Vagina (tissue), 2 donors: ENCODE measurements around the gene CHST1. TPM values are rescaled to one million over a fixed set of nuclear protein-coding genes. Genes with fewer than 3 reads are reported as not detected.

Experiments
- DNase-seq, 2 donors: peaks; one replicate each; pipeline ENCODE4 v3.0.0-alpha.2; 2017; ENCODE audit errors: extremely low spot score in 2 of 2
- H3K27ac ChIP-seq: fragments of 200-600 bp; sonication (generic); one replicate; pipeline ENCODE4 v1.5.1; 2019
- H3K27me3 ChIP-seq: fragments of 200-600 bp; sonication (generic); one replicate; pipeline ENCODE4 v1.5.1; 2019
- H3K36me3 ChIP-seq, 2 donors: fragments of 200-600 bp; sonication (generic); one replicate each; pipeline ENCODE4 v1.5.1; 2017 to 2019
- H3K4me1 ChIP-seq: fragments of 200-600 bp; sonication (generic); one replicate; pipeline ENCODE4 v1.5.1; 2019
- H3K4me3 ChIP-seq, 2 donors: fragments of 200-600 bp; sonication (generic); 1 replicate in 1 of 2; 2 replicates in 1 of 2; pipeline ENCODE4 v1.5.1; 2016 to 2019
- H3K9me3 ChIP-seq: fragments of 200-600 bp; sonication (generic); one replicate; pipeline ENCODE4 v1.5.1; 2019
- POLR2A ChIP-seq, 2 donors: fragments of 450-650 bp; IDR thresholded peaks; one replicate each; pipeline ENCODE4 v1.6.1; 2017; ENCODE audit warnings: antibody characterized with exemption in 2 of 2, mild to moderate bottlenecking in 2 of 2, moderate library complexity in 2 of 2
- POLR2AphosphoS5 ChIP-seq, 2 donors: sonication (generic); formaldehyde crosslinking; IDR thresholded peaks; one replicate each; pipeline ENCODE4 v1.9.0; 2017; ENCODE audit warnings: antibody characterized with exemption in 2 of 2, mild to moderate bottlenecking in 2 of 2, low read depth in 1 of 2; ENCODE audit not compliant: insufficient read depth in 1 of 2
- intact Hi-C: fragments of 100-400 bp; cut with DNase I; formaldehyde crosslinking; loops from one replicate; pipeline ENCODE4 v1.15.1; 2023
- total RNA-seq: library from RNA; depleted of rRNA; stranded (reverse); fragments of >200 nt; gene quantifications from one replicate; pipeline ENCODE4 v1.2.3, GENCODE V29; 2016
- TF ChIP-seq, protein P1 (sequence below), 3 experiments: fragments of 450-650 bp in 2 of 3; fragments of 200-600 bp in 1 of 3; sonication (generic) in 1 of 3; IDR thresholded peaks; one replicate each; pipeline ENCODE4 v1.5.1; 2017 to 2019; ENCODE audit warnings: antibody characterized with exemption in 3 of 3, mild to moderate bottlenecking in 2 of 3, moderate library complexity in 2 of 3

The CHST1 gene
- total RNA-seq, 1 donor from 2014 or later, result 2.0 TPM

DNA sequence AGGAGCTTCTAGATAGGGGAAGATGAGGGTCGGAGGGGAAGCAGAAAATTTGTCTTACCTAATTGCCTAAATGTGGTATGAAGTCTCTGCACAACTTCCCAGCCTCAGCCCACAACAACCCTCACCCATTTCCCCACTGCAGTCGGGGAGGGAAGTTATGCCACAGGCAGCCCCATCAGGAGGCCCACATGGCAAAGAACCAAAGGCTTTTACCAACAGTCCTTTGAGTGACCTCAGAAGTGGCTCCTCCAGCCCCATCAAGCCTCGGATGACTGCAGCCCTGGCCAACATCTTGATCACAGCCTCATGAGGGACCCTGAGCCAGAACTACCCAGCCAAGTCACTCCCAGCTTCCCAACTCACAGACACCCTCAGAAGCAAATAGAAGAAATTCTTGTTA is 54.8 kb downstream of the CHST1 start:
- Histone ChIP-seq H3K9me3 (no peaks in the 10 kb centered on the region), H3K36me3 (no peaks in the 10 kb centered on the region), H3K4me3 (no peak overlapping the region), H3K4me1 (no peaks in the 10 kb centered on the region), H3K27ac (no peak overlapping the region), H3K27me3 (no peaks in the 10 kb centered on the region)
- TF ChIP-seq POLR2AphosphoS5 (IDR thresholded peaks at IDR 0.05; ENCODE audit: insufficient read depth in 1 of 2, low read depth in 1 of 2), result no peak
- TF ChIP-seq, protein P1, sequence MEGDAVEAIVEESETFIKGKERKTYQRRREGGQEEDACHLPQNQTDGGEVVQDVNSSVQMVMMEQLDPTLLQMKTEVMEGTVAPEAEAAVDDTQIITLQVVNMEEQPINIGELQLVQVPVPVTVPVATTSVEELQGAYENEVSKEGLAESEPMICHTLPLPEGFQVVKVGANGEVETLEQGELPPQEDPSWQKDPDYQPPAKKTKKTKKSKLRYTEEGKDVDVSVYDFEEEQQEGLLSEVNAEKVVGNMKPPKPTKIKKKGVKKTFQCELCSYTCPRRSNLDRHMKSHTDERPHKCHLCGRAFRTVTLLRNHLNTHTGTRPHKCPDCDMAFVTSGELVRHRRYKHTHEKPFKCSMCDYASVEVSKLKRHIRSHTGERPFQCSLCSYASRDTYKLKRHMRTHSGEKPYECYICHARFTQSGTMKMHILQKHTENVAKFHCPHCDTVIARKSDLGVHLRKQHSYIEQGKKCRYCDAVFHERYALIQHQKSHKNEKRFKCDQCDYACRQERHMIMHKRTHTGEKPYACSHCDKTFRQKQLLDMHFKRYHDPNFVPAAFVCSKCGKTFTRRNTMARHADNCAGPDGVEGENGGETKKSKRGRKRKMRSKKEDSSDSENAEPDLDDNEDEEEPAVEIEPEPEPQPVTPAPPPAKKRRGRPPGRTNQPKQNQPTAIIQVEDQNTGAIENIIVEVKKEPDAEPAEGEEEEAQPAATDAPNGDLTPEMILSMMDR (IDR thresholded peaks at IDR 0.05), result no peak
- TF ChIP-seq POLR2A (IDR thresholded peaks at IDR 0.05), result no peak
- peak; percentile 25 to 56 for DNase-seq
- intact Hi-C loops, result no loop called here

DNA sequence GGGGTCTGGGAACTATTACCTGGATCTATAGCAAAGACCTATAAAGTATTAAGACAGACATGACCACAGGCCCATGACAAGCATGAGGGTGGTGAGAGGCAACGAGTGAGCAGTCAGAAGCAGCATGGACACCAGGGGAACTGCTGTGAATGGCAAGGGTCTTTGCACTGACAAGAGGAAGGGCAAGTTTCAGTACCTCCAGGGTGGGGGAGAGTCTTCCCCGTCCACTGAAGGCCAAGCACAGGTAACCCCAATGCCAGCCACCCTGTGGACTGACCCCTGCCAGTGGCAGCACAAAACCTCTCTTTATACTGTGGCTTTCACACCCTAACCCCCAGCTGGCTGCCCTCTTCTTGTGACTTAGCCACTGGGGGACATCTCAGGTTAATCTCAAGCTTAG is 55.5 kb downstream of the CHST1 start:
- no peak for TF ChIP-seq POLR2AphosphoS5 (IDR thresholded peaks at IDR 0.05; ENCODE audit: insufficient read depth in 1 of 2, low read depth in 1 of 2)
- peak; percentile 56 to 72 for DNase-seq
- H3K36me3 ChIP-seq, result no peaks in the 10 kb centered on the region
- H3K4me1 ChIP-seq, result no peaks in the 10 kb centered on the region
- H3K4me3 ChIP-seq, result no peak overlapping the region
- no peaks in the 10 kb centered on the region for H3K27me3 ChIP-seq
- intact Hi-C loops, result no loop called here
- H3K9me3 ChIP-seq, result no peaks in the 10 kb centered on the region
- no peak overlapping the region for H3K27ac ChIP-seq

DNA sequence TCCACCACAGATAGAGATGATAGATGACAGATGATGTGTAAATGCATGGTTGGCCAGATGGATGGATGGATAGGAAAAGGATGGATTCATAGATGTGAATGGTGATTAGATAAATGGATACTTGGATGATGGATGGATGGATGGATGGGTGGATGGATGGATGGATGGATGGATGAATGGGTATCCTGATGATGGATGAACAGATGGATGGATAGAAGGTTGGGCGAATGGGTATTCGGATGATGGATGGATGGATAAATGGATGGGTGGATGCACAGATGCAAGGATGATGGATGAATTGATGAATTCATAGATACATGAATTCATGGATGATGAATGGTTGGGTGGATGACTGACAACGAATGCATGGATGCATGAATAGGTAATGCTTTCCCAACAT is 56.1 kb downstream of the CHST1 start:
- DNase-seq, result no peak
- intact Hi-C loops, result no loop called here
- no peak for TF ChIP-seq POLR2A (IDR thresholded peaks at IDR 0.05)
- TF ChIP-seq, protein P1 (IDR thresholded peaks at IDR 0.05), result no peak
- TF ChIP-seq POLR2AphosphoS5 (IDR thresholded peaks at IDR 0.05; ENCODE audit: insufficient read depth in 1 of 2, low read depth in 1 of 2), result no peak
- Histone ChIP-seq H3K4me3 (no peak overlapping the region), H3K27ac (no peak overlapping the region), H3K4me1 (no peaks in the 10 kb centered on the region), H3K36me3 (no peaks in the 10 kb centered on the region), H3K9me3 (no peaks in the 10 kb centered on the region), H3K27me3 (no peaks in the 10 kb centered on the region)

DNA sequence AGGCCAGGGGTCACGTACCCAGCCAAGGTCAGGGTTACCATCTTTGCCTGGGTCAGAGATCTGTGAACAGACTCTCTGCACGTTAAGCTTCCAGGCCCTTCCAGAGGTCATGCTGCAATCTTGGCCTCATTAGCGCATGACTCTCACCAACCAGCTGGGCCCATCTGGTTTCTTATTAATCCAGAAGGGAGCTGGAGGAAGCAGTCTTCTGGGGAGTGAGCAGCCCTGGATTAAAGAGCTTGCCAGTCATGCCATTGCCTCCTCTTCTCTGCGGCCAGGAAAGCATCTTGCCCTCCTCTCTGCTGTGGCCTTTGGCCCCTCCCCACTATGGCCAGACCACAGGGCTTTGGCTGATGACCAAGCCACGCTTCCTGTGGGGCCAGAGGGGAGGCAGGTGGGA is 57.4 kb downstream of the CHST1 start:
- intact Hi-C loops, result no loop called here

DNA sequence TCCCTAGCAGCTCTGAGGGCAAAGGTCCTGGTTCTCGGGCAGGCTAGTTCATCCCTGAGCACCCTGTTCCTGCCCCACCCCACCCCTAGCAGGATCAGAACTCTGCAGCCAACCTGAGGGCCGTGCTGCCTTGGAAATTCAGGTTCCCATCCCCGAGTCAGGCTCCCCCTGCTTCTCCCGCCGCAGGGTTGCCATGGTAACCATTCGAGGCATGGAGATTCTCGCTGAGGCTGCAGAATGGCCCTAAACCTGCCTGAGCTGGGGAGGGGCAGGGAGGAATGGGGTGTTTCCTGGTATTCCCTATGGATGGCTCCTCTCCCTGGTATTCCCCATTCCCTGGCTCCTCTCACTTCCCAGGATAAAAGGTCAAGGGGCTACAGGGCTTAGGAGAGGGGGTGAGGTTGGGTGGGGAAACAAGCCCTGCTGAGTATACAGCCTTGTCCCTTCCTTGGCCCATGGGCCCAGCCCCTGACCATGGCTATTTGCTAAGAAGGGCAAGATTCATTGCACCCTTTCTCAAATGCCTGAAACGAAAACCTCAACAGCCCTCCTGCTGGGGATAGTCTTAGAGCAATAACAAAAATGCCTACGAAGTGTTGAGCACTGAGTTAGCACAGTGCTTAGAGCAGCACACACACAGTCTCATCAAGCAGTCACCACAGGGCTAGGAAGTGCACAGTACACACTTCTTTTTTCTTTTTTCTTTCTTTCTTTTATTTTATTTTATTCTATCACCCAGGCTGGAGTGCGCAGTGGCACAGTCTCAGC is 58.7 kb downstream of the CHST1 start:
- no peaks in the 10 kb centered on the region for H3K27me3 ChIP-seq

More for the DNA sequence above, 57.4 kb downstream of the CHST1 start:
- peak in 1 of 2 donors; percentile 40 for DNase-seq
- H3K36me3 ChIP-seq, result no peaks in the 10 kb centered on the region
- no peaks in the 10 kb centered on the region for H3K27me3 ChIP-seq
- H3K27ac ChIP-seq, result no peak overlapping the region
- H3K4me3 ChIP-seq, result no peak overlapping the region
- no peaks in the 10 kb centered on the region for H3K9me3 ChIP-seq
- TF ChIP-seq POLR2AphosphoS5 (IDR thresholded peaks at IDR 0.05; ENCODE audit: insufficient read depth in 1 of 2, low read depth in 1 of 2) (no peak), POLR2A (IDR thresholded peaks at IDR 0.05) (no peak)
- TF ChIP-seq, protein P1 (IDR thresholded peaks at IDR 0.05), result no peak
- no peaks in the 10 kb centered on the region for H3K4me1 ChIP-seq

More for the DNA sequence above, 58.7 kb downstream of the CHST1 start:
- no peak for DNase-seq
- H3K27ac ChIP-seq, result no peak overlapping the region
- H3K4me3 ChIP-seq, result no peak overlapping the region
- H3K36me3 ChIP-seq, result no peaks in the 10 kb centered on the region
- intact Hi-C loops, result no loop called here
- TF ChIP-seq, protein P1 (IDR thresholded peaks at IDR 0.05), result no peak
- TF ChIP-seq POLR2A (IDR thresholded peaks at IDR 0.05), result no peak
- H3K9me3 ChIP-seq, result no peaks in the 10 kb centered on the region
- H3K4me1 ChIP-seq, result no peaks in the 10 kb centered on the region
